Transverse colon (tissue), 4 donors: ENCODE results near the gene APOO. TPM values are rescaled to one million over a fixed set of nuclear protein-coding genes. Genes with fewer than 3 reads are reported as not detected.
"Not testable (repeated sequence)": the region's sequence is repeated elsewhere in the genome, so short reads cannot be mapped to it uniquely, and the experiment has no call there.

ENCODE experiments used
- DNase-seq: peaks from one replicate; pipeline ENCODE4 v3.0.0-alpha.2; 2019
- H3K27ac ChIP-seq, 4 donors: fragments of 200-600 bp; sonication (generic); 2 replicates each; pipeline ENCODE4 v1.5.1; 2016 to 2018; ENCODE audit warnings: inconsistent platforms in 4 of 4
- H3K27me3 ChIP-seq: fragments of 200-600 bp; sonication (generic); 2 replicates; pipeline ENCODE4 v1.5.1; 2017; ENCODE audit warnings: inconsistent platforms
- H3K36me3 ChIP-seq, 4 donors: fragments of 200-600 bp; sonication (generic); 2 replicates each; pipeline ENCODE4 v1.5.1; 2017 to 2019; ENCODE audit warnings: inconsistent platforms in 4 of 4
- H3K4me1 ChIP-seq, 4 donors: fragments of 200-600 bp; sonication (generic); 2 replicates each; pipeline ENCODE4 v1.5.1; 2017 to 2020; ENCODE audit warnings: inconsistent platforms in 4 of 4
- H3K4me3 ChIP-seq, 4 donors: fragments of 200-600 bp; sonication (generic); 1 replicate in 1 of 4; 2 replicates in 3 of 4; pipeline versions ENCODE4 v1.5.1 to v1.6.1; 2017 to 2019; ENCODE audit warnings: inconsistent platforms in 4 of 4
- H3K9me3 ChIP-seq, 2 donors: fragments of 200-600 bp; sonication (generic); 2 replicates each; pipeline ENCODE4 v1.5.1; 2017 to 2019; ENCODE audit warnings: inconsistent platforms in 2 of 2
- CTCF ChIP-seq, 5 experiments: fragments of 200-600 bp in 3 of 5; fragments of 450-650 bp in 2 of 5; sonication (generic) in 3 of 5; IDR thresholded peaks; 1 replicate in 2 of 5; 2 replicates in 3 of 5; pipeline ENCODE4 v1.5.1; 2016 to 2017; ENCODE audit warnings: antibody characterized with exemption in 5 of 5, inconsistent platforms in 3 of 5, mild to moderate bottlenecking in 2 of 5, moderate library complexity in 1 of 5
- EP300 ChIP-seq: sonication (generic); formaldehyde crosslinking; IDR thresholded peaks from one replicate; pipeline ENCODE4 v1.6.1; 2017; ENCODE audit warnings: antibody characterized with exemption, low read depth
- POLR2A ChIP-seq: fragments of 450-650 bp; IDR thresholded peaks from one replicate; pipeline ENCODE4 v1.6.1; 2016; ENCODE audit warnings: antibody characterized with exemption, mild to moderate bottlenecking, moderate library complexity
- POLR2AphosphoS5 ChIP-seq, 3 donors: sonication (generic); formaldehyde crosslinking; IDR thresholded peaks; one replicate each; pipeline ENCODE4 v1.6.1; 2016; ENCODE audit warnings: antibody characterized with exemption in 3 of 3
- WGBS, 2 donors: methylation state at CpG; one replicate each; pipeline ENCODE4 v1.1.5; 2018; ENCODE audit warnings: low coverage in 1 of 2; 5-methylcytosine and 5-hydroxymethylcytosine counted together
- in situ Hi-C, 4 donors: fragments of 200-750 bp; cut with MboI; loops; one replicate each; pipeline versions ENCODE4 v1.15.0 to v1.15.1; 2017; ENCODE audit warnings: low sequenced_read_pairs in 3 of 4, low pct_ligation_motif_present in 1 of 4, low pct_unique_long_range_greater_than_20kb in 1 of 4
- intact Hi-C: fragments of 100-400 bp; cut with DNase I; formaldehyde crosslinking; loops from one replicate; pipeline ENCODE4 v1.15.1; 2023; ENCODE audit warnings: low total_unique reads
- total RNA-seq, 4 donors: library from RNA; depleted of rRNA; stranded (reverse); fragments of >200 nt; gene quantifications; one replicate each; pipeline ENCODE4 v1.1.0, GENCODE V29; 2016

The APOO gene
- total RNA-seq, 4 donors from 2014 or later = 10.0 to 24.5 (median 15.6) TPM; not detected in 1

- Histone ChIP-seq H3K4me1 (no peaks in the 10 kb centered on the region), H3K4me3 (no peak overlapping the region), H3K27ac (no peak overlapping the region), H3K27me3 (no peaks in the 10 kb centered on the region), H3K9me3 (no peaks in the 10 kb centered on the region), H3K36me3 (no peaks in the 10 kb centered on the region)
- intact Hi-C loops = no loop called here
- in situ Hi-C loops = no loop called here
- DNase-seq = no peak
- WGBS, 2 donors = 81 to 100% methylated on average over 1 to 4 of the region's 4 CpGs
- TF ChIP-seq POLR2A (no peak), EP300 (no peak), POLR2AphosphoS5 (IDR thresholded peaks at IDR 0.05) (no peak), CTCF (IDR thresholded peaks at IDR 0.05) (no peak)
Measured at GRCh38 chrX:23871905-23872546, 35.7 kb downstream of the APOO start.

- no peaks in the 10 kb centered on the region for H3K36me3 ChIP-seq
- TF ChIP-seq POLR2A = no peak
- no peak for TF ChIP-seq POLR2AphosphoS5 (IDR thresholded peaks at IDR 0.05)
- no peak for TF ChIP-seq EP300
- TF ChIP-seq CTCF (IDR thresholded peaks at IDR 0.05) = no peak
- in situ Hi-C loops (no loop called here), intact Hi-C loops (no loop called here)
- H3K4me3 ChIP-seq = no peak overlapping the region
- 83 to 100% methylated on average over 2 of the region's 2 CpGs for WGBS, 2 donors
- H3K4me1 ChIP-seq = no peaks in the 10 kb centered on the region
- no peaks in the 10 kb centered on the region for H3K27me3 ChIP-seq
- H3K27ac ChIP-seq = no peak overlapping the region
- no peak for DNase-seq
- no peaks in the 10 kb centered on the region for H3K9me3 ChIP-seq
Measured at GRCh38 chrX:23870041-23870440, 37.7 kb downstream of the APOO start.

- TF ChIP-seq CTCF (IDR thresholded peaks at IDR 0.05) = no peak
- TF ChIP-seq POLR2A = no peak
- no peak for TF ChIP-seq EP300
- no peak for TF ChIP-seq POLR2AphosphoS5 (IDR thresholded peaks at IDR 0.05)
- no peak overlapping the region for H3K27ac ChIP-seq
- H3K4me1 ChIP-seq = no peaks in the 10 kb centered on the region
- no peaks in the 10 kb centered on the region for H3K27me3 ChIP-seq
- no peak for DNase-seq
- H3K36me3 ChIP-seq = no peaks in the 10 kb centered on the region
- H3K4me3 ChIP-seq = no peak overlapping the region
- WGBS, 2 donors = 79% methylated on average over 5 of the region's 5 CpGs; no CpG with 5 or more reads in 1 of the 2 donors
- in situ Hi-C loops (no loop called here), intact Hi-C loops (no loop called here)
- H3K9me3 ChIP-seq = no peaks in the 10 kb centered on the region
Measured at GRCh38 chrX:23864742-23865326, 42.9 kb downstream of the APOO start.

- intact Hi-C loops, H3K36me3 ChIP-seq, in situ Hi-C loops, H3K9me3 ChIP-seq, H3K4me1 ChIP-seq, DNase-seq, H3K4me3 ChIP-seq, H3K27me3 ChIP-seq, H3K27ac ChIP-seq: not testable (repeated sequence)
- 61% methylated on average over 2 of the region's 2 CpGs; no CpG with 5 or more reads in 1 of the 2 donors for WGBS, 2 donors
Measured at GRCh38 chrX:23861952-23862351, 45.8 kb downstream of the APOO start.
